Heart left ventricle (tissue), 13 donors: ENCODE data around the gene MTF2.

Source experiments
- CTCF ChIP-seq, 12 donors: fragments of 200-600 bp; sonication (generic) in 4 of 12; IDR thresholded peaks; one replicate each; pipeline versions ENCODE4 v1.5.0 to v1.8.0; 2018 to 2022; ENCODE audit warnings: antibody characterized with exemption in 12 of 12, mild to moderate bottlenecking in 5 of 12
- POLR2A ChIP-seq, 2 donors: fragments of 450-650 bp; IDR thresholded peaks; one replicate each; pipeline ENCODE4 v1.6.1; 2017; ENCODE audit warnings: antibody characterized with exemption in 2 of 2, mild to moderate bottlenecking in 2 of 2, moderate library complexity in 2 of 2
- donor health status: ischemic (EF 13 %, LVEDD 7.1; RV severe dilation, severe dysfunction).
- donor health status: DM: no; HTN: yes; CAD: no.
- donor health status: DM: no; HTN: no; CAD: no.
- donor health status: ischemic (EF 25% LVEDD 6.9; RV normal size, moderate dysfunction).
- donor health status: ischemic (EF 25% LVEDD 5.7; RV mildly dilated, moderate dysfunction).
- donor health status: ischemic (EF 35%, LVEDD 5.7; RV mildly dilated, moderate dysfunction).
- donor health status: nonischemic (EF 11% LVEDD 7.7; RV severe dilation, severe dysfunction).
- donor health status: DM: yes; HTN: yes; CAD: no.
- donor health status: PGD.
- donor health status: ischemic (EF 29% LVEDD 5.4; RV normal size, mild dysfunction).
- donor health status: nonischemic (EF 23%, LVEDD 6.1; RV moderate dilation, normal function).

GRCh38 chr1:93081716-93082115 is 2.6 kb downstream of the MTF2 start:
- TF ChIP-seq CTCF (IDR thresholded peaks at IDR 0.05): no peak
- TF ChIP-seq POLR2A (IDR thresholded peaks at IDR 0.05): no peak
